HG02840 (cell line): ENCODE results near the gene BCL11B.

Experiments used
- ATAC-seq: cut with Tn5 transposase; IDR thresholded peaks from one replicate; pipeline ENCODE4 v1.9.1; 2021; ENCODE audit warnings: mild to moderate bottlenecking, moderate library complexity, moderate number of reproducible peaks; ENCODE audit not compliant: unreplicated experiment, low FRiP score

The BCL11B gene

GRCh38 chr14:99173086-99173485 is 98.9 kb downstream of the BCL11B start:
- no peak for ATAC-seq

DNA sequence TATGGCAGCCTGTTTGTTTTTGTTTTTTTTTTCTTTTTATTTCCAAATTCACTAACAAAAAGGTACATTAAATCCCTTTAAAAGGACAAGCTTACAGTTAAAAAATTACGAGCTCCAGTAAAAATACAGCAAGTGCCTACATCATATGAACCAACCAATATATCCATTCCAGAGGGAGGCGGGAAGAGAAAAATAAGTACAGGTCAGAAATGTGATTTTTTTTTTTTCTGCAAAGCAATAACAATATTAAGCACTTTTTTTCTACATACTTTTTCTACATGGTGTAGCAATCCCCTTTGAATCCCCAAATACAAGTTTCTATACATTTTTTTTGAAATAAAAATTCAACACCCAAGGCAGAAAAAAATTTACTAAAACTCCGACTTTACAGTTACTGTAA is 100.6 kb downstream of the BCL11B start:
- no peak for ATAC-seq

DNA sequence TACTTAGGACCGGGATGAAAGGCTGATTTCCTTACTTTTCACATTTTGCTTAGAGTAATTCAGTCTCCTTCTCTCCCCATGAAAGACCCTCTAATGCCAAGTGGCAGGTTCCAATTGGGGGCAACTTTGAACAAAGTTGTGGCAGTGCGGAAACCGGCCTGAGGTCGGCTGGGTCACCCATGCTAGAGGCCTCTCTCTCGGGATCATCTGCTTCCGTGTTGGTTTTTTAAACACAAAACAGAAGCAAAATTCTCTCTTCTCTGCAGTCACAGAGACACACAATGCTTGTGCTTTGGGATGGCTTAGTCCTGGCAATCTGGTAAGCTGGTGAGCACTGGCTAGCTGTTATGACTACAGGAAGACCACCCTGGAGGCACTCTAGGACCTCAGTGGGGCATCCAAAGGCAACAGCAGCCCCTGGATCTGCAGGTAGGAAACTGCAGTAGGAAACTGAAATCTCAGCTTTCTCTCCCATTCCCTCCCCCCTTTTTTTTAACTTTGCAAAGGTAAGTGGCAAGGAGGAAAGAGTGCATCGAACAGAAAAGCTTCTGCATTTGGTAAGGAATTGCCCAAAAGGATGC is 102.1 kb downstream of the BCL11B start:
- no peak for ATAC-seq

- no peak for ATAC-seq
Observed at GRCh38 chr14:99168330-99168729, 103.7 kb downstream of the BCL11B start.

GRCh38 chr14:99166506-99166905 is 105.5 kb downstream of the BCL11B start:
- no peak for ATAC-seq

- ATAC-seq, result no peak
Observed at GRCh38 chr14:99164712-99165111, 107.3 kb downstream of the BCL11B start.

DNA sequence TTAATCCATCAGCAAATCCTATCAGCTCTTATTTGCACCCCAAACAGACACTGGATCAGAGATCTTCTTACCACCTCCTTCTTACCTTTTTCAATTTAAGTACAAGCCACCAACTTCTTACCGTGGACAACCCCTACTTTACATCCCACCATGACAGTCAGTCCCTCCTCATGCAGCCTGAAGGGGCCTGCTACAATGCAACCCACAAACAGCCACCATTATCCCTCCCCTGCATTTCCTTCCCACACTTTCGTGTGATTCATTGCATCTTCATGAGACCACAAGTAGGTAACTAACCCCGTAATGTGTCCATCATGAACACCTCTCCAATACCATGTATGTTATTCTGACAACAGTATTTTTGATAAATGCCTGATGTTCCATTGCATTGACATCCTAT is 108.6 kb downstream of the BCL11B start:
- ATAC-seq, result no peak

DNA sequence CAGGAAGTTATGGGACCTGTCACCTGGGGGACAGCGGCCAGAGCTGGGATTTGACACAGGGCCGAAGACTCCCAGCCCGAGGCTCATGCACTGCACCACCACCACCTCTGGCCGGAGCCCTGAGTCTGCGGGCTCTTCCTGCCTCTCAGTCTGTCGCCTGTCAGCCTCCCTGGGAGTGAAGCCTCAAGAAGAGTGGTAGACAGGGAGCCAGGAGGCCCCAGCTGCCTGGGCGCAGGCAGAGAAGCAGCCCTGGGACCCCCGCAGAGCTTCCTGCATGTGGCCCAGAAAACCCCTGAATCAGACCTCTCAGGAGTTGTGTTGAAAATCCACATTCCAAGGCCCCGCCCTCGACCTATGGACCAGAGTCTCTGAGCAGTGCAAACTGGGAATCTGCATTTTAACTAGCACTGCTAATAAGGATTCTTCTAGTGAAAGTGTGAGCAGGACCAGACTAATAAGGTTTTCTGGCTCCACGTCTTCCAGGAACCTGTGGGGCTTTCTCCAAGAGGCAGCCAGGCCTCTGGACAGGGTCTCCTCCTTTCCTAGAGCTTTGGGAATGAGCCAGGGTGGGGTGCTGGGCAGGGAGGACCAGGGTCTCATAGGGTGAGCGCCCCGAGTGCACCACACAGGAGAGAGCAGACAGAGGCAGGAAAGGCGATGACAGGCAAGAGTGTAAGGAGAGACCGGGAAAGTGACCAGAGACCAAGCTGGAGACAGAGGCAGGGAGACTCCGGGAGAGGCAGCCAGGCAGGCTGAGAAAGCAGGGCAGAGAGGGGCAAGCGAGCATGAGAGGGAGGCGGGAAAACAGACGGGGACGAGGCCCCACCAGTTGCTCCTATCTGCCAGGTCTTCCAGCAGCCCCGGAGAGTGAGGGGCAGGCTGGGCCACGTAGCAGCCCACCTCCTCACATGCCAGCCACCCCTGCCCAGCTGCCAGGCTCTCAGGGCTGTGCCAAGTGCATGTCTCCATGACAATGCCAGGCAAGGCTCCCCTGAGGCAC is 112.4 kb downstream of the BCL11B start:
- no peak for ATAC-seq

- no peak for ATAC-seq
Observed at GRCh38 chr14:99158646-99159165, 113.3 kb downstream of the BCL11B start.

DNA sequence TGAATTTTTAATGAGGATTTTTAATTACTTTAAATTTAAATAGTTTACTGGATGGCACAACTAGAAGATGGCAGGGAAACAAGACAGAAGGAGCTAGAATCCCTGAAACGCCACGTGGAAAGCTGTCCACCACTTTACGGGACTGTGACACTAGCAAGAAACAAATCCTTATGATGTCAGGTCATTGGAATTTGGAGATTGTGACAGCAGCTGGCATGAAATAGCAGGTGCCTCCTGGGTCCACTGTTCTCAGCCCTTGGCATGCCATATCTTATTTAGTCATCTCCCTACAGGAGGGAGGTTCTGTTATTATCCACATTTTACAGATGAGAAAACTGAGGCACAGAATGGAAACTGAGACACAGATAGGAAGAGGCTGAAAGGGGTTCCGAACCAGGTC is 113.8 kb downstream of the BCL11B start:
- ATAC-seq, result no peak

- no peak for ATAC-seq
Observed at GRCh38 chr14:99157676-99158075, 114.3 kb downstream of the BCL11B start.

- no peak for ATAC-seq
Observed at GRCh38 chr14:99157246-99157645, 114.8 kb downstream of the BCL11B start.

DNA sequence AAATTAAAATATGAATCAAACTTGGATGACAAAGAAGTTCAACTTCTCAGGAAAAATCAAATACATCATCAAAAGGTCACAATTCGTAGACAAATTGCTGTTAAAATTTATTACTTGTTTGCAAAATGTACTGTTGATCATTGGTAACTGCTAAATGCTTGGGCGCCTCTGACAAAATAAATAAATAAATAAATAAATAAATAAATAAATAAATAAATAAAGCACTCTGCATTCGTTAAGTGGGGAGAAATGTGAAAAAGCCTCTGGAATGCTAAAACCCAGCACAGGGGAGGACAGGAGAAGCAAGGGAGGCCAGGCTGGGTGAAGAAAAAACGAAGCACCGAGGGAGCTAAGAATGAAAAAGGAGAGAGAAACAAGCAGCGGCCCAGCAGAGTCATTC is 115.2 kb downstream of the BCL11B start:
- ATAC-seq, result no peak

GRCh38 chr14:99156090-99156425 is 115.9 kb downstream of the BCL11B start:
- ATAC-seq, result no peak

GRCh38 chr14:99155173-99156089 is 116.6 kb downstream of the BCL11B start:
- ATAC-seq, result no peak

GRCh38 chr14:99150236-99150635 is 121.8 kb downstream of the BCL11B start:
- no peak for ATAC-seq

GRCh38 chr14:99148861-99149610 is 123.0 kb downstream of the BCL11B start:
- ATAC-seq, result no peak

GRCh38 chr14:99148131-99148530 is 123.9 kb downstream of the BCL11B start:
- ATAC-seq, result no peak

GRCh38 chr14:99147366-99147740 is 124.6 kb downstream of the BCL11B start:
- ATAC-seq, result no peak
